Subcutaneous adipose tissue (tissue), 4 donors: Measurements from ENCODE around the gene MAMDC2. TPM values are rescaled to one million over a fixed set of nuclear protein-coding genes. Genes with fewer than 3 reads are reported as not detected.

Source experiments
- total RNA-seq, 4 donors: library from RNA; depleted of rRNA; stranded (reverse); fragments of >200 nt; gene quantifications; one replicate each; pipeline ENCODE4 v1.1.0, GENCODE V29; 2016
- TF ChIP-seq, protein P1 (sequence below): fragments of 450-650 bp; IDR thresholded peaks from one replicate; pipeline ENCODE4 v1.5.1; 2016; ENCODE audit warnings: low read depth, mild to moderate bottlenecking, control low read depth, antibody characterized with exemption, moderate library complexity

The MAMDC2 gene
- total RNA-seq, 4 donors from 2014 or later, result 18.3 to 46.0 (median 21.8) TPM

DNA sequence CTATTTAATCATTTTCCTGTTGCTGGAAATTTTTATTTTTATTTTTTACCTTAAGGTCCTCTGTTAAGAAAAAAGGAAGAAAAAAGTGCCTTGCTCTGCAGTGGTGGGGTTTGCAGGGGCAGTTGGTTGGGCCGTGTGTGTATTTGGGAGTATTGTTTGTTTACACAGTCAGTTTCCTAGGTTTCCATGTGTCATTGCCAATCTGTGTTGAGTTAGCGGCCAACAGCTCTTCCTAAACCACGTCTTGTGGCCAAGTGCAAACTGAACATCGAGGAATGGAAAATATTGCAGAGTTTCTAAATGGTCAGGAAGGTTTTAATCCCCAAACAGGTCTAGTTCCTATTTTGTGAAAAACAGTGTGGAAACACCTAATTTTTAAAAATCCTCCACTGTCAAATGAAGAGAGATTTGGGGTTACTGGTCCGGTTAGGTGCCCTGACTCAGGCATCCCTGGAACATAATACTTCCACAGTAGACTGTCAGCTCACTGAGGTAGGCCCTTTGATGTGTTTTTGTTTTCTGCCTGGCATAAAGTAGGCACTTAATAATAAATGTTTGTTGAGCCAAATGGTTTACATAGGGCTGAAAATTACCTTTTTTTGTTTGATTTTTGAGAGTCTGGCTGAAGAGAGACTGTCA is 37.0 kb downstream of the MAMDC2 start:
- TF ChIP-seq, protein P1, sequence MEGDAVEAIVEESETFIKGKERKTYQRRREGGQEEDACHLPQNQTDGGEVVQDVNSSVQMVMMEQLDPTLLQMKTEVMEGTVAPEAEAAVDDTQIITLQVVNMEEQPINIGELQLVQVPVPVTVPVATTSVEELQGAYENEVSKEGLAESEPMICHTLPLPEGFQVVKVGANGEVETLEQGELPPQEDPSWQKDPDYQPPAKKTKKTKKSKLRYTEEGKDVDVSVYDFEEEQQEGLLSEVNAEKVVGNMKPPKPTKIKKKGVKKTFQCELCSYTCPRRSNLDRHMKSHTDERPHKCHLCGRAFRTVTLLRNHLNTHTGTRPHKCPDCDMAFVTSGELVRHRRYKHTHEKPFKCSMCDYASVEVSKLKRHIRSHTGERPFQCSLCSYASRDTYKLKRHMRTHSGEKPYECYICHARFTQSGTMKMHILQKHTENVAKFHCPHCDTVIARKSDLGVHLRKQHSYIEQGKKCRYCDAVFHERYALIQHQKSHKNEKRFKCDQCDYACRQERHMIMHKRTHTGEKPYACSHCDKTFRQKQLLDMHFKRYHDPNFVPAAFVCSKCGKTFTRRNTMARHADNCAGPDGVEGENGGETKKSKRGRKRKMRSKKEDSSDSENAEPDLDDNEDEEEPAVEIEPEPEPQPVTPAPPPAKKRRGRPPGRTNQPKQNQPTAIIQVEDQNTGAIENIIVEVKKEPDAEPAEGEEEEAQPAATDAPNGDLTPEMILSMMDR, result no peak

DNA sequence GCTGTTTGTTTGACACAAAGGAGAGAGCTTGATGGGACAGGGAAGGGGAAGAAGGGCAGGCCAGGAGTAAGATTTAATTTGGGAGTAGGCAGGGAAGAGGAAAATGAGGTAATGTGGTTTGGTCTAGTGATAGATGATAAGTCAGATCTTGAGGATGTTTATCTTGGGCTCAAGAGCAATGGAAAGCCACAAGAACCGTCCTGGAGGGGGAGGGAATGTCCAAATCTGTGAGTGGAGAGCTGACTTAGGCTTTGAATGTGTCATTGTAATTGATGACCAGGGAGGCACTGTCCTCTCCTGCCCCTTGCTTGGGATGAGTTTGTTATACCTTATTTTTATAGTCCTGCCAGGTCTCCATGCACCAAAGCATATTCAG is 37.5 kb downstream of the MAMDC2 start:
- TF ChIP-seq, protein P1, result no peak

DNA sequence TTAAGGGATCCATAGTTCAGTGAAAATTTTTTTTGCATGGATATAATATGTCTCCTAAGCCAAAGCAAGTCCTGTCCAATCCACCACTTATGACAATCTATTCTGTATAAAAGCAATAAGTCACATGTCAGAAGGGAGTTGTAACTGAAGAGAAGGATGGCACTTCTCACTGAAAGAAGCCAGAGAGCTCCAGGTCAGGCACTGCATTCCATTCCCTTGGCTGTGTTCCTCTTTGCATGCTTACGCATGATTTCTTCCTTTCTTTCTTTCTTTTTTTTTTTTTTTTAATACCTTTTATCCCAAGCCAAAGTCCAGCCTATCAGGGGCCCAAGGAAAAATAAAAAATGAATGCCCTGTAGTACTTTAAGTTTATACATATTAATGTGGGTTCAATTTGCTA is 39.8 kb downstream of the MAMDC2 start:
- TF ChIP-seq, protein P1, result no peak

DNA sequence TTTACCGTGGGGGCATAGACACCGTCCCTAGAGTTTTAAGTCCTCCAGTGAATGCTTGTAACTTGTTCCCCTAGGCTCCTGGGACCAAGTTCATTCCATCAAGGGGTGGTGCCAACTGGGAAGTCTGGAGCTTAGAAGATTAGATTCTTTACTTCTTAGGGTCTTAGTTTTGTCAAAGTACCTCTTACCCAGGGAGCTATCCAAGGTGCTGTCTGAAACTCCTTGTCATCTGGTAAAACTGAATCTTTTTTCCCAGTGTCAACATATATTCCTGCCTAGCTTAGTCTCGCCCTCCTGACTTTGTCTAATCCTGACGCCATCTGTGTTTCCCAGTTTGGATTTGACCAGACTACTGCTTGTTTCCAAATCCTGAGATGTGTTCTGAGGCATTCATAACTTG is 41.6 kb downstream of the MAMDC2 start:
- TF ChIP-seq, protein P1, result no peak

DNA sequence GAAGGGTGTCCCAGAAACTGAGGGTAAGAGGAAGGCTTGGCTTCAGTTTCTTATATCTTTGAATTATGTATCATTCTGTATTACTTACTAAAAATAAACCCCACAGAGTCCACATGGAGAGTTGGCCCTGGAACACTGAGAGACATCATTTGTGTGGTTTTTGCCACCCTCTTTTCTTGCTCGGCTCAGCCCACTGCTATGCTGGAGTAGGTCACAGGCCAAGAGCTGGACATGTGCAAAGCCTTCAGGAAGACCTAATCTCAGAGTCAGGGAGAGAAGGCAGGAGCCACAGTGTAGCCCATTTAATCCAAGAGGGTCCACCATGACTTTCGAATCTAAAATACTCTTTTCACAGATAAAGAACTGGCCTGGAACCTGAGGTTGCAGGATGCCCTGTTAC is 47.5 kb downstream of the MAMDC2 start:
- TF ChIP-seq, protein P1, result no peak

DNA sequence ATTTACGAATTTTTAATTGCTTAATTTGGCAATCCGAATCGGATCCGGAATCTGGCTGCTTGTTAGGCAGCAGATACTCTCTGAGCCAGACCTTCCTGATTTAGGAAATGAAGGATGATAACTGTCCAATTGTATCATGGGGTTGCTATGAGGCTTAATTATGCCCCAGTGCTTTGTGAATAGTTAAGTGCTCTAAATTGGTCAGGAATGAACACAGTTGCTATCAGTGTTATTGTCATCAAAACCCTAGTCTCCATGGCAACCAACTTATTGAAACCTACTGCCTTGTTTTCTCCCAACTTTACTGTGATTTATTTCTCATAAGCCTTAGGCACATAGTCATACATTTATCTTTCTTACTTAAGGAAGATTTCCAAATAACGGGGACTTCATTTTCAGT is 47.9 kb downstream of the MAMDC2 start:
- TF ChIP-seq, protein P1, result no peak

DNA sequence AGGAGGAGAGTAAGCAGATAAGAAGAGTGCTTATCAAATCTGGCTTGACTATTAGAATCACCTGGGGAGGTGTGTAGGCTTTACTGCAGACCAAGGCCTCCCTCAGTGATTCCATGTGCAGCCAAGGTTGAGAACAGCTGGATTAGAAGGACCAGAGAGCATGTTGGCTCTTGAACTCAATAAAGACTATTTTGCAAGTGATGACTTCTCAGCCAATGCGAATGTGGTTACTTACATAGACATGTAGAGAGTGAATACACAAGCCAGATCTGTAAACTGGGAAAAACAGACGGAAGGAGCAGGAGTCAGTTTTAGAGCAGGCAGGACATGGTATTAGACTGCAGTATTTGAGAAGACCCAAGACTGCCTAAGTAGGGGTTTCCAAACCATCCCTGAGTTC is 48.5 kb downstream of the MAMDC2 start:
- TF ChIP-seq, protein P1, result no peak
